ENCODE measurements around the gene ACTR6. TPM values are rescaled to one million over a fixed set of nuclear protein-coding genes. Genes with fewer than 3 reads are reported as not detected.
"Not testable (repeated sequence)": the region's sequence is repeated elsewhere in the genome, so short reads cannot be mapped to it uniquely, and the experiment has no call there.

The ACTR6 gene
- total RNA-seq, 1 donor from 2014 or later: 36.0 TPM

DNA sequence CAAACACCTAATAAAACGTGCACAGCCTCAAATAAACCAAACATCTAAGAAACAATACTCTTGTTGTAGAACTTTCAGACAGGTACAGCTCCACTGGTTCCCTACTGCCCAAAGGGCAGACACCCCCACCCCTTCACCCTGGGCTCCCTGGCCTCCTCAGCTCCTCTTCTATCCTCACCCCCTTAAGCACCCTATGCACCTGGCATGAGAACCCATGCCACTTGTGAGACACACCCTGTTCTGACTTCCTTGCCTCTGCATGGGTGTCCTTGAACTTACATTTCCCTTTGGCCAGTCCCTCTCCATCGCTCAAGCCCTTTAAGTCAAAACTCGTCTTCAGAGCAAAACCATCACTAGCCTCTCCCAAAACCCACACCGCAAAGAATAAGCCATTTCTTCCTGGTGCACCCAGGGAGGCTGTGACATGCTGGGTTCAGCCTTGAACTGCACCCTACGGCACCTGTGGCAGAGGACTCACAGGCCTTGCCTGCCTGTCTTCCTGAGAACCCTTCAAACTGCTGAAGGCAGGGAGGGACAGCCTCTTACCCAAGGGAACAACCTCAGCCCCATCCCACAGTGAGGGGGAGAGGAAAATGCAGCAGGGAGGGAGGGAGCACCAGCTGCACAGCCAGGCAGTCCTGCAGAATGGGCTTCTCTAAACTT is 12.6 kb upstream of the ACTR6 start:
- H3K9me3 Mint-ChIP-seq (ENCODE audit: unreplicated experiment): peaks cover 2% of the 10 kb centered on the region
- DNase-seq: no peak
- TF ChIP-seq, protein P1, sequence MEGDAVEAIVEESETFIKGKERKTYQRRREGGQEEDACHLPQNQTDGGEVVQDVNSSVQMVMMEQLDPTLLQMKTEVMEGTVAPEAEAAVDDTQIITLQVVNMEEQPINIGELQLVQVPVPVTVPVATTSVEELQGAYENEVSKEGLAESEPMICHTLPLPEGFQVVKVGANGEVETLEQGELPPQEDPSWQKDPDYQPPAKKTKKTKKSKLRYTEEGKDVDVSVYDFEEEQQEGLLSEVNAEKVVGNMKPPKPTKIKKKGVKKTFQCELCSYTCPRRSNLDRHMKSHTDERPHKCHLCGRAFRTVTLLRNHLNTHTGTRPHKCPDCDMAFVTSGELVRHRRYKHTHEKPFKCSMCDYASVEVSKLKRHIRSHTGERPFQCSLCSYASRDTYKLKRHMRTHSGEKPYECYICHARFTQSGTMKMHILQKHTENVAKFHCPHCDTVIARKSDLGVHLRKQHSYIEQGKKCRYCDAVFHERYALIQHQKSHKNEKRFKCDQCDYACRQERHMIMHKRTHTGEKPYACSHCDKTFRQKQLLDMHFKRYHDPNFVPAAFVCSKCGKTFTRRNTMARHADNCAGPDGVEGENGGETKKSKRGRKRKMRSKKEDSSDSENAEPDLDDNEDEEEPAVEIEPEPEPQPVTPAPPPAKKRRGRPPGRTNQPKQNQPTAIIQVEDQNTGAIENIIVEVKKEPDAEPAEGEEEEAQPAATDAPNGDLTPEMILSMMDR (IDR thresholded peaks at IDR 0.05; ENCODE audit: partially characterized antibody, unreplicated experiment): no peak
- peaks cover 17% of the 10 kb centered on the region for H3K4me1 Mint-ChIP-seq (ENCODE audit: low read depth, unreplicated experiment)
- peaks cover 3% of the 10 kb centered on the region for H3K27me3 Mint-ChIP-seq (ENCODE audit: unreplicated experiment)
- no peaks in the 10 kb centered on the region for H3K36me3 Mint-ChIP-seq (ENCODE audit: unreplicated experiment)
- H3K27ac Mint-ChIP-seq (ENCODE audit: unreplicated experiment): no peak overlapping the region
- no peak overlapping the region for H3K4me3 Mint-ChIP-seq (ENCODE audit: unreplicated experiment)

DNA sequence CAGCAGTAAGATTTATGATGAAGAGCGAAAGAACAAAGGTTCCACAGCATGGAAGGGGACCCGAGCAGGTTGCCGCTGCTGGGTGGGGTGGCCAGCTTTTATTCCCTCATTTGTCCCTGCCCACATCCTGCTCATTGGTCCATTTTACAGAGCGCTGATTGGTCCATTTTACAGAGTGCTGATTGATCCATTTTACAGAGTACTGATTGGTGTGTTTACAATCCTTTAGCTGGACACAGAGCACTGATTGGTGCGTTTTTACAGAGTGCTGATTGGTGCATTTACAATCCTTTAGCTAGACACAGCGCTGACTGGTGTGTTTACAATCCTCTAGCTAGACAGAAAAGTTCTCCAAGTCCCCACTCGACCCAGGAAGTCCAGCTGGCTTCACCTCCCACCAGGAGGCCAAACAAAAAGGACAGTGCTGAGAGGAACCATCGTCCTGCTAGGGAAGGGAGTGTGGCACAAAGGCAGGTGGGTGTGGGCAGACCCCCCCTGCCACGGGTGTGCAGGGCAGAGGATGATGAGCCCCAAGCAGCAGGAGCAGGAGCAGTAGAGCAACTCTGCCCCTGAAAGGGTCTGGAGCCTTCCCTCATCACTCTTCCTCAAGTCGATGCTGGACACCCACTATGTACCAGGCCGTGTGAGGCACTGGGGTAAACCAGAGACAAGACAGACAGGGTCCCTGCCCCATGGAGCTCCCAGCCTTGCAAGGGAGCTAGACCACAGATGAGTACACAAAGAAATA is 11.6 kb upstream of the ACTR6 start:
- not testable (repeated sequence) for H3K27me3 Mint-ChIP-seq (ENCODE audit: unreplicated experiment); H3K4me3 Mint-ChIP-seq (ENCODE audit: unreplicated experiment); DNase-seq; H3K36me3 Mint-ChIP-seq (ENCODE audit: unreplicated experiment); H3K9me3 Mint-ChIP-seq (ENCODE audit: unreplicated experiment); H3K27ac Mint-ChIP-seq (ENCODE audit: unreplicated experiment)
- H3K4me1 Mint-ChIP-seq (ENCODE audit: low read depth, unreplicated experiment): peaks cover 17% of the 10 kb centered on the region

DNA sequence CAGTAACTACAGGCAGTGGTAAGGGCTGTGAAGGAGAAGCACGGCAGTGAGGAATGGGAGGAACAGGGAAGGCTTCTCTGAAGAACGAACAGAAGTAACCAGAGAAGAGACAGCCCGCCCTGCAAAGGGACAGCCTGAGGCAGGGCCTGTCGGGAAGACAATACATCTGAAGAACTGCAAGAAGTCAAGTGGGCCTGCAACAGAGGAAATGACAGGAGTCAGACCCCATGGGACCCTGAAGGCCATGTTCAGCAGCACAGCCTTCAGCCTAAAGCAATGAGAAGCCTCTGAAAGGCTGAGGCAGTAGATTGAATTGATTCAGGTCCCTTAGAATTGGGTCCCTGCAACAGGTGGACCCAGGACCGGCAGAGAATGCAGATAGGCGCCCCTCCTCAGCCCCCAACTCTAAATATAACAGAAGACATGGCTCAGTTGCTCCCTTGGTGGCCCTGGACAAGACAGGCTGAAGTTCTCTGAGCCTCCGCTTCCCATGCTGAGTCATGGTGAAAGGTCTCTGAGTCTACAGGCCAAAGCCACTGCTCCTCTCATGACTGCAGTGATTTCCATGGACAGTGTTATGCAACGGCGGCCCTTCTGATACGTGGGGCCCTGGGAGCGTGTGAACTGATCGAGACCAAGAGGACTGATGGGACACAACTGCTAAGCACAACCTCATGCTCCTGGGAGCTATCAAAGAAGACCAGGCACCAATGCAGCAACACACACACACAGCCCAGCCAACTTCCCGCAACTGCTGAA is 10.8 kb upstream of the ACTR6 start:
- TF ChIP-seq, protein P1 (IDR thresholded peaks at IDR 0.05; ENCODE audit: partially characterized antibody, unreplicated experiment): no peak
- no peak overlapping the region for H3K4me3 Mint-ChIP-seq (ENCODE audit: unreplicated experiment)
- H3K9me3 Mint-ChIP-seq (ENCODE audit: unreplicated experiment): peaks cover 2% of the 10 kb centered on the region
- DNase-seq: no peak
- H3K27me3 Mint-ChIP-seq (ENCODE audit: unreplicated experiment): peaks cover 3% of the 10 kb centered on the region
- peaks cover 15% of the 10 kb centered on the region for H3K4me1 Mint-ChIP-seq (ENCODE audit: low read depth, unreplicated experiment)
- H3K27ac Mint-ChIP-seq (ENCODE audit: unreplicated experiment): no peak overlapping the region
- no peaks in the 10 kb centered on the region for H3K36me3 Mint-ChIP-seq (ENCODE audit: unreplicated experiment)

DNA sequence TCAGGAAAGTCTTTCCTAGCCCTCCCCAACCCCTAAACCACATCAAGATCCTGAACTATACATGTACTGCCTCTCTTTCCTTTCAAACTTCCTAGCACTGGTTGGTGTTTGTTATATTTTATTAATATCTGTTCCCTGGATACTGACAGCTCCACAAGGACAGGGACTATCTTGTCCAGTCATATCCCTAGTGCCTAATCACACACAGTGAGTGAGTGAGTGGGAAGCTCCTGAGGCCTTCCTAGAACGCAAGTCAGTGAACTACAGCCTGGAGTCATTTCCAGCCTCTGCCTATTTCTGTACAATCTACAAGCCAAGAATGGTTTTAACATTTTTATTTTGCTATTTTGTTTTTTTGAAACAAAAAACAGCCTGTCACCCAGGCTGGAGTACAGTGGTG is 7.5 kb upstream of the ACTR6 start:
- Mint-ChIP-seq H3K4me1 (ENCODE audit: low read depth, unreplicated experiment) (peaks cover 6% of the 10 kb centered on the region), H3K27ac (ENCODE audit: unreplicated experiment) (no peak overlapping the region), H3K36me3 (ENCODE audit: unreplicated experiment) (no peaks in the 10 kb centered on the region), H3K9me3 (ENCODE audit: unreplicated experiment) (peaks cover 2% of the 10 kb centered on the region), H3K27me3 (ENCODE audit: unreplicated experiment) (peaks cover 5% of the 10 kb centered on the region), H3K4me3 (ENCODE audit: unreplicated experiment) (no peak overlapping the region)
- DNase-seq: no peak
- TF ChIP-seq, protein P1 (IDR thresholded peaks at IDR 0.05; ENCODE audit: partially characterized antibody, unreplicated experiment): no peak

DNA sequence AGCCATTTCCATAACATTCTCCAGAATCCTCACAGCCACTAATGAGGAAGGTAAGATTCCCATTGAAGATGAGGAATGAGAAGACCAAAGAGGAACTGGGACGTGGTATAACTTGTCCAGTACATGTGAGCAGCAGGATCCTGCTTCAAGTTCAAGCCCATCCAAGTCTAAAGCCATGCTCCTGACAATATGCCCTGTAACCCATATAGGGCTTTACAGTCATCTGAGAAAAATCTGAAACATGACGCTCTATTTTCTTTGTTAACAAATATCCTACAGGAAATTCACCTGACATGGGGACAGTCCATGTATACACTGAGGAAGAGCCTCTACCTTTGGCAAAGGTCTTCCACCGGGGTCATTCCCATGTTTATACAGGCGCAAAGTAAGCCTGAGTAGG is 3.1 kb upstream of the ACTR6 start:
- H3K9me3 Mint-ChIP-seq (ENCODE audit: unreplicated experiment): peaks cover 8% of the 10 kb centered on the region
- H3K4me1 Mint-ChIP-seq (ENCODE audit: low read depth, unreplicated experiment): no peaks in the 10 kb centered on the region
- H3K27ac Mint-ChIP-seq (ENCODE audit: unreplicated experiment): no peak overlapping the region
- TF ChIP-seq, protein P1 (IDR thresholded peaks at IDR 0.05; ENCODE audit: partially characterized antibody, unreplicated experiment): no peak
- peaks cover 13% of the 10 kb centered on the region for H3K27me3 Mint-ChIP-seq (ENCODE audit: unreplicated experiment)
- no peaks in the 10 kb centered on the region for H3K36me3 Mint-ChIP-seq (ENCODE audit: unreplicated experiment)
- no peak overlapping the region for H3K4me3 Mint-ChIP-seq (ENCODE audit: unreplicated experiment)
- DNase-seq: no peak

All from glutamatergic neuron (in vitro differentiated cells).